ENCODE results near the gene ENTR1. TPM values are rescaled to one million over a fixed set of nuclear protein-coding genes. Genes with fewer than 3 reads are reported as not detected.

Gene ENTR1
- total and polyA plus RNA-seq, 10 of the 15 experiments (the other 5 are each of a cell fraction or from before 2014, with no cell fraction given): 8.2 to 96.4 (median 41.1) TPM

GRCh38 chr9:136409557-136410455 lies 608 bp downstream of the ENTR1 start (continued):
- TF ChIP-seq E2F8 (IDR thresholded peaks at IDR 0.05; ENCODE audit: low read depth, partially characterized antibody) (no peak), ZBED1 (IDR thresholded peaks at IDR 0.05; ENCODE audit: borderline replicate concordance) (no peak), NFYB (IDR thresholded peaks at IDR 0.05; ENCODE audit: insufficient read depth, low read depth, low read length) (no peak), ZSCAN29 (IDR thresholded peaks at IDR 0.05) (no peak), ZNF592 (IDR thresholded peaks at IDR 0.05) (no peak), ZBTB33 (IDR thresholded peaks at IDR 0.05) (no peak), CEBPB (IDR thresholded peaks at IDR 0.05; ENCODE audit: borderline replicate concordance in 1 of 2, low read depth in 2 of 2, low read length in 2 of 2) (no peak), IRF3 (IDR thresholded peaks at IDR 0.05) (no peak), REST (IDR thresholded peaks at IDR 0.05; ENCODE audit: low read depth, low read length) (no peak), RELB (IDR thresholded peaks at IDR 0.05; ENCODE audit: low read depth) (no peak), MYB (IDR thresholded peaks at IDR 0.05; ENCODE audit: borderline replicate concordance, low read depth, low read length) (no peak)

Data from GM12878 (cell line).